Omental fat pad (tissue), 4 donors: ENCODE measurements around the gene MAP2K1. TPM values are rescaled to one million over a fixed set of nuclear protein-coding genes. Genes with fewer than 3 reads are reported as not detected.

Experiments
- ATAC-seq: fragments of 150-250 bp; one replicate; pipeline ENCODE4 v1.9.1; 2016; ENCODE audit warnings: mild to moderate bottlenecking, moderate library complexity; ENCODE audit not compliant: low FRiP score
- DNase-seq: peaks from one replicate; pipeline ENCODE4 v3.0.0-alpha.2; 2019; ENCODE audit warnings: low spot score
- CTCF ChIP-seq, 3 donors: fragments of 450-650 bp; IDR thresholded peaks; one replicate each; pipeline ENCODE4 v1.5.1; 2016 to 2017; ENCODE audit warnings: antibody characterized with exemption in 3 of 3, mild to moderate bottlenecking in 3 of 3, moderate library complexity in 2 of 3
- total RNA-seq, 4 donors: library from RNA; depleted of rRNA; stranded (reverse); fragments of >200 nt; gene quantifications; one replicate each; pipeline ENCODE4 v1.1.0, GENCODE V29; 2016

MAP2K1 gene
- total RNA-seq, 4 donors from 2014 or later = 49.3 to 63.2 (median 59.6) TPM

DNA sequence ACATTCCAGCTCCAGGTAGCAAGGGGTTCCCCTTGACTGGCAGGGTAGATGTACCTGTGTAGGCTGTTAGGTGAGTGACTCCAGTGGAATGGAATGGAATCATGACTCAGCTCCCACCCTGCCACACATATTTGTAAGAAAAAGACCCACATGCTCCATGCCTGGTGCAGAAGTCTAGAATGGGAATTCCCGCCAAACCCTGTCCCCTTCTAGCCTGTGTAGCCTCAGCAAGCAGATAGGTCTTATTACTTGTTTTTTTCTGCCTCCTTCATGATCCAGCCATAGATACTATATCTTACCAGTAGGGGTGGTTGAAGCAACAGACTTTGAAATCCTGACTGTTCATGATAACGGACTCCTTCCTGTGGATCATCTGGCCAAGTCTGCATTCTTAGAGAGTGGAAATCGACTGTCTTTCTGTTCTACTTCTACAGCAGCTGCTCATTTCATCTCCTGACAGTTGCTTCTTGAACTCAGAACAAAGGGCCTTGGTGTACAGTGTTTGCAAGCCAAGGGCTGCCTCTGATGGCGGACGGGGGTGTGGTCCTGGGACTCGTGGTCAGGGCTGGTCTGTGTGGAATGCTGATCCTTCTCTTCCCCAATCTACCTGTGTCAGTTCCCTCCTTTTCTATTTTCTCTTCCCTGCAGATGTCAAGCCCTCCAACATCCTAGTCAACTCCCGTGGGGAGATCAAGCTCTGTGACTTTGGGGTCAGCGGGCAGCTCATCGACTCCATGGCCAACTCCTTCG is 94.6 kb downstream of the MAP2K1 start:
- ATAC-seq (no peak), DNase-seq (no peak)
- no peak for TF ChIP-seq CTCF (IDR thresholded peaks at IDR 0.05)

DNA sequence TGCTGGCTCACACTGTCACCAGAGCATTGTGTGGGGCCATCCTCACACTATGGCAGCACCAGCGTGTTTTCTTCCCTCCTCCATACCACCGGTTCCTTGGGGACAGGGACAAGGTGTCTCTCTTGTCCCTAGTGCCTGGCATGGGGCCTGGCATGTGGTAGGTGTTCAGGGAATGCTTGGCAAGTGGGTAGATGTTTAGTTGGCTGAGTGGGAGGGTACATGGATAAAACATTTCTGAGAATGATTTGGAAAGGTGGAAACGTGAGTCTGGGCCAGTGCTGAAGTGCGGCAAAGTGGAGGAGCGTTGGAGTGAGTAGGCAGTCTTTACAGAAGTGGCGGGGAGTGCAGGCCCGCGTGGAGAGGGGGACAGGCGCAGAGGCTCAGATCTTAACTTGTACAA is 95.8 kb downstream of the MAP2K1 start:
- ATAC-seq (no peak), DNase-seq (no peak)
- no peak for TF ChIP-seq CTCF (IDR thresholded peaks at IDR 0.05)

GRCh38 chr15:66483131-66483566 is 96.4 kb downstream of the MAP2K1 start:
- no peak for ATAC-seq
- no peak for TF ChIP-seq CTCF (IDR thresholded peaks at IDR 0.05)
- DNase-seq = no peak

DNA sequence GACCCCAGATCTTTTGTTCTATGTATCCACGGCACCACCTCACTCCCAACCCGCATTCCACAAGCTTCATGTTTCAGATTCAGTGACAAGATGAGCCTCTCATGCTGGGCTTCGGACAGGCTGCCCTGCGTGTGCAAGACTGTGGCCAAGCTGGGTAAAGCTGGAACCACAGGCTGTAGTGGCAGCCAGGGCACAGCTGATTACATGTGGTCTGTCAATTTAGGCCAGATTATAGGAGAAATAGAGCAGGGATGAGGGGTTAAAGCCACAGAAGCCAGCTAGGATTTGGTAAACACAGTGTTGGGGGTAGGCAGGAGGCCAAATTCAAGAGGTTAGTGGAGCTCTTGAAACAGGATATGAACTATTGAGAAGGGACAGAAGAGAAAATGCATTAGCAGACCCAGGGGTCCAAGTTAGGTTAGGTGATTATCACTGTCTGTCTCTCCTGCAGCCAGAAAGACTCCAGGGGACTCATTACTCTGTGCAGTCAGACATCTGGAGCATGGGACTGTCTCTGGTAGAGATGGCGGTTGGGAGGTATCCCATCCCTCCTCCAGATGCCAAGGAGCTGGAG is 97.9 kb downstream of the MAP2K1 start:
- TF ChIP-seq CTCF (IDR thresholded peaks at IDR 0.05) = no peak
- DNase-seq = no peak
- ATAC-seq = no peak

DNA sequence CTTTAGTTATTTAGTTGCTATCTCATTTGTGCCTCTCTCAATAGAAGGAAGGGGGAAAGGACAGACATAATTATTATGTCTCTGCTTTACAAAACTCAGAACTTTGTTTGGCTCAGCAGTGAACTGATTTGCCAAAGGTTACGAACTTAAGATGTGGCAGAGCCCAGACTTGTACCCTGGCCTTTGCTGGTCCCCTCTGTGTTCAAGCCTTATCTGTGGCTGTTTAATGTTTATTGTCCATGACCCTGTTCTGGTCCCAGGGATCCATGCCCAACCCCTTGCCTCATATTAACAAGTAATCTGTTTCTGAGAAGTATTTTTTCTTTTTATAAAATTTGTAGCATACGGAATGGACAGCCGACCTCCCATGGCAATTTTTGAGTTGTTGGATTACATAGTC is 100.2 kb downstream of the MAP2K1 start:
- TF ChIP-seq CTCF (IDR thresholded peaks at IDR 0.05) = no peak
- no peak for DNase-seq
- ATAC-seq = no peak

- ATAC-seq (no peak), DNase-seq (no peak)
Measured at GRCh38 chr15:66488525-66488924, 101.8 kb downstream of the MAP2K1 start.

More at GRCh38 chr15:66488525-66488924, 101.8 kb downstream of the MAP2K1 start:
- no peak for TF ChIP-seq CTCF (IDR thresholded peaks at IDR 0.05)
